Measurements from ENCODE around the gene BAX.

DNA sequence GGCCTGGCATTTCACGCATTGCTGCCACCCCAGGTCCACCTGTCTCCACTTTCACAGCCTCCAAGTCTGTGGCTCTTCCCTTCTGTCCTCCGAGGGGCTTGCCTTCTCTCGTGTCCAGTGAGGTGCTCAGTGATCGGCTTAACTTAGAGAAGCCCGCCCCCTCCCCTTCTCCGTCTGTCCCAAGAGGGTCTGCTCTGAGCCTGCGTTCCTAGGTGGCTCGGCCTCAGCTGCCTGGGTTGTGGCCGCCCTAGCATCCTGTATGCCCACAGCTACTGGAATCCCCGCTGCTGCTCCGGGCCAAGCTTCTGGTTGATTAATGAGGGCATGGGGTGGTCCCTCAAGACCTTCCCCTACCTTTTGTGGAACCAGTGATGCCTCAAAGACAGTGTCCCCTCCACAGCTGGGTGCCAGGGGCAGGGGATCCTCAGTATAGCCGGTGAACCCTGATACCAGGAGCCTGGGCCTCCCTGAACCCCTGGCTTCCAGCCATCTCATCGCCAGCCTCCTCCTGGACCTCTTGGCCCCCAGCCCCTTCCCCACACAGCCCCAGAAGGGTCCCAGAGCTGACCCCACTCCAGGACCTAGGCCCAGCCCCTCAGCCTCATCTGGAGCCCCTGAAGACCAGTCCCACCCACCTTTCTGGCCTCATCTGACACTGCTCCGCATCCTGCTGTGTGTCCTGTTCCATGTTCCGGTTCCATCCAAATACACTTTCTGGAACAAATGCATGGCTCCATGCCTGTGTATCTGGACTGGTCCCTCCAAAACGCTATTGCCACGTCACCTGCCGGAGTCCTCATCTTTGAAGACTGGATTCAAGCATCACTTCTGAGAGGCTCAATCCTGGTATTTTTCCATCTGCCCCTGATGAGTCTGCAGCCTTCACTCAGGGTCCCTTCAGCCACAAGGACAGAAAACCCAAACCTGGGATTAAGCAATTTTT is 31.9 kb upstream of the BAX start:
- TF ChIP-seq, protein P1, sequence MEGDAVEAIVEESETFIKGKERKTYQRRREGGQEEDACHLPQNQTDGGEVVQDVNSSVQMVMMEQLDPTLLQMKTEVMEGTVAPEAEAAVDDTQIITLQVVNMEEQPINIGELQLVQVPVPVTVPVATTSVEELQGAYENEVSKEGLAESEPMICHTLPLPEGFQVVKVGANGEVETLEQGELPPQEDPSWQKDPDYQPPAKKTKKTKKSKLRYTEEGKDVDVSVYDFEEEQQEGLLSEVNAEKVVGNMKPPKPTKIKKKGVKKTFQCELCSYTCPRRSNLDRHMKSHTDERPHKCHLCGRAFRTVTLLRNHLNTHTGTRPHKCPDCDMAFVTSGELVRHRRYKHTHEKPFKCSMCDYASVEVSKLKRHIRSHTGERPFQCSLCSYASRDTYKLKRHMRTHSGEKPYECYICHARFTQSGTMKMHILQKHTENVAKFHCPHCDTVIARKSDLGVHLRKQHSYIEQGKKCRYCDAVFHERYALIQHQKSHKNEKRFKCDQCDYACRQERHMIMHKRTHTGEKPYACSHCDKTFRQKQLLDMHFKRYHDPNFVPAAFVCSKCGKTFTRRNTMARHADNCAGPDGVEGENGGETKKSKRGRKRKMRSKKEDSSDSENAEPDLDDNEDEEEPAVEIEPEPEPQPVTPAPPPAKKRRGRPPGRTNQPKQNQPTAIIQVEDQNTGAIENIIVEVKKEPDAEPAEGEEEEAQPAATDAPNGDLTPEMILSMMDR (IDR thresholded peaks at IDR 0.05): no peak
- no peak for TF ChIP-seq POLR2A (IDR thresholded peaks at IDR 0.05)
